ENCODE measurements around the gene FXN. TPM values are rescaled to one million over a fixed set of nuclear protein-coding genes. Genes with fewer than 3 reads are reported as not detected.
"Not testable (repeated sequence)": the region's sequence is repeated elsewhere in the genome, so short reads cannot be mapped to it uniquely, and the experiment has no call there.

FXN gene
- total RNA-seq, 2 donors from 2014 or later = 9.6 to 17.8 TPM

DNA sequence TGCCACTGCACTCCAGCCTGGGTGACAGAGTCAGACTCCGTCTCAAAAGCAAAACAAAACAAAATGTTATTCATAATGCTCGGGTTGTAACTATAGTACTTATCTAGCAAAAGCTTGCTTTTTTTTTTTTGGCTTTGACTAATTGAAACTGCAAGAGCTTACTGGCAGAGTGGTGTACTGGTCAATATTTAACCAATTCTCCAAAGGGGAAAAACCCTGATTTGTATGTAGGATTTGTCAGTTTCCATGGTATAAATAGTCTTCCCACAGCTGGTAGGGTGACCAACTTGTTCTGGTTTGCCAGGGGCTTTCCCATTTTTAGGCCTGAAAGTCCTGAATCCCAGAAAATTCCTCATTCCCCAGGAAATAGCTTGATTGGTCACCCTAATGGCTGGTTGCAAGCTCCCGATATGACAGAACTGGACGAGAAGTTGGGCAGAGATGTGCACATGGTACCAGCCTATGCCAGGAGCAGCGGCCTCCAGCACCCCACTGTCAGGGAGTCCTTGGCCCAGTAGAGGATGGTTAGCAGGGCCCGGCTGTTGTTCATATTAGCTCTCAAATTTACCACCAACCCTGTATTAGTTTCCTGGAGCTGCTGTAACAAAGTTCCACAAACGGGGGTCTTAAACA, 58.0 kb downstream of the FXN start:
- Histone ChIP-seq H3K9me3 (no peaks in the 10 kb centered on the region), H3K4me3 (no peak overlapping the region), H3K36me3 (no peaks in the 10 kb centered on the region), H3K4me1 (replicated peaks) (no peaks in the 10 kb centered on the region), H3K27me3 (replicated peaks; ENCODE audit: insufficient read depth) (no peaks in the 10 kb centered on the region), H3K27ac (no peak overlapping the region)
- 88% methylated on average over 7 of the region's 7 CpGs for WGBS
- DNase-seq (ENCODE audit: low spot score) = no peak
- TF ChIP-seq, protein P1, sequence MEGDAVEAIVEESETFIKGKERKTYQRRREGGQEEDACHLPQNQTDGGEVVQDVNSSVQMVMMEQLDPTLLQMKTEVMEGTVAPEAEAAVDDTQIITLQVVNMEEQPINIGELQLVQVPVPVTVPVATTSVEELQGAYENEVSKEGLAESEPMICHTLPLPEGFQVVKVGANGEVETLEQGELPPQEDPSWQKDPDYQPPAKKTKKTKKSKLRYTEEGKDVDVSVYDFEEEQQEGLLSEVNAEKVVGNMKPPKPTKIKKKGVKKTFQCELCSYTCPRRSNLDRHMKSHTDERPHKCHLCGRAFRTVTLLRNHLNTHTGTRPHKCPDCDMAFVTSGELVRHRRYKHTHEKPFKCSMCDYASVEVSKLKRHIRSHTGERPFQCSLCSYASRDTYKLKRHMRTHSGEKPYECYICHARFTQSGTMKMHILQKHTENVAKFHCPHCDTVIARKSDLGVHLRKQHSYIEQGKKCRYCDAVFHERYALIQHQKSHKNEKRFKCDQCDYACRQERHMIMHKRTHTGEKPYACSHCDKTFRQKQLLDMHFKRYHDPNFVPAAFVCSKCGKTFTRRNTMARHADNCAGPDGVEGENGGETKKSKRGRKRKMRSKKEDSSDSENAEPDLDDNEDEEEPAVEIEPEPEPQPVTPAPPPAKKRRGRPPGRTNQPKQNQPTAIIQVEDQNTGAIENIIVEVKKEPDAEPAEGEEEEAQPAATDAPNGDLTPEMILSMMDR (IDR thresholded peaks at IDR 0.05) = no peak
- no peak for TF ChIP-seq POLR2A (IDR thresholded peaks at IDR 0.05)
- no peak for TF ChIP-seq POLR2AphosphoS5 (IDR thresholded peaks at IDR 0.05)
- intact Hi-C loops (cut with DNase I) = no loop called here

DNA sequence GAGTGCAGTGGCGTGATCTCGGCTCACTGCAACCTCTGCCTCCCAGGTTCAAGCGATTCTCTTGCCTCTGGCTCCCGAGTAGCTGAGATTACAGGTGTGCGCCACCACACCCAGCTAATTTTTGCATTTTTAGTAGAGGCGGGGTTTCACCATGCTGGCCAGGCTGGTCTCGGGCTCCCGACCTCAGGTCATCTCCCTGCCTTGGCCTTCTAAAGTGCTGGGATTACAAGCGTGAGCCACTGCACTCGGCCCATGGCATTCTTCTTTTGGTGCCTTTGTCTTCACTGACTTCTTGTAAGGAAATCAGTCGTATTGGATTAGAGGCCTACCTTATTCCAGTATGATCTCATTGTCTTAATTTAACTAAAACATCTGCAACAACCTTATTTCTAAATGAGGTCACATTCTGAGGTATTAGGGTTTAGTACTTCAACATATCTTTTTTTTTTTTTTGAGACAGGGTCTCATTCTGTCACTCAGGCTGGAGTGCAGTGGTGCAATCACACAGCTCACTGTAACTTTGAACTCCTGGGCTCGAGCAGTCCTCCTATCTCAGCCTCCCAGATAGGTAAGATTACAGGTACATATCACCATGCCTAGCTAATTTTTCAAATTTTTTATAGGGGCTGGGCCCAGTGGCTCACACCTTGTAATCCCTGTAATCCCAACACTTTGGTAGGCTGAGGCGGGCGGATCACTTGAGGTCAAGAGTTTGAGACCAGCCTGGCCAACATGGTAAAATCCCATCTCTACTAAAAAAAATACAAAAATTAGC, 59.0 kb downstream of the FXN start:
- H3K36me3 ChIP-seq; intact Hi-C loops (cut with DNase I); DNase-seq (ENCODE audit: low spot score); H3K27ac ChIP-seq; H3K4me1 ChIP-seq (replicated peaks); H3K27me3 ChIP-seq (replicated peaks; ENCODE audit: insufficient read depth); H3K4me3 ChIP-seq; H3K9me3 ChIP-seq: not testable (repeated sequence)
- 96% methylated on average over 14 of the region's 14 CpGs for WGBS

DNA sequence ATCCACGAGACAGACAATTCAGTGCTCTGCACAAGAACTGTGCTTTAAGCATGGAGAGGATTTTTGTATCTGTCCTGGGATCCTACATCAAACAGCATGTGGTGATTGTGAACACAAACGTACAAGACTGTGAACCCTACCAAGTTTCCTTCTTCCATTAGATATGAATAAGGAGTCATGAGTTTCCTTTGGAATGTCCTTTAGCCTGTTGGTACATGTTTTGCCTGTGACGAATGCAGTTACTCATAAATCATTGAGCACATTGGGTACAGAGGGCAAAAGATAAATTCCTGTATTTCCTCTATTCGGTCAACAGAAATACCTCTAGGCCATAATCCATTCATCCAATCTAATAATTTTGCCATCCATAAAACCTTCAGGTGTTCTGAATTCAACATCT, 61.5 kb downstream of the FXN start:
- no peaks in the 10 kb centered on the region for H3K4me1 ChIP-seq (replicated peaks)
- no peak overlapping the region for H3K4me3 ChIP-seq
- peak; percentile 45 for DNase-seq (ENCODE audit: low spot score)
- 38% methylated on average over 4 of the region's 4 CpGs for WGBS
- H3K27ac ChIP-seq = peak overlapping the region; percentile 42 to 46
- intact Hi-C loops (cut with DNase I) = no loop called here
- H3K27me3 ChIP-seq (replicated peaks; ENCODE audit: insufficient read depth) = no peaks in the 10 kb centered on the region
- H3K9me3 ChIP-seq = no peaks in the 10 kb centered on the region
- H3K36me3 ChIP-seq = no peaks in the 10 kb centered on the region
- TF ChIP-seq POLR2AphosphoS5 (IDR thresholded peaks at IDR 0.05) (peak; percentile 84), POLR2A (IDR thresholded peaks at IDR 0.05) (no peak)
- TF ChIP-seq, protein P1 (IDR thresholded peaks at IDR 0.05) = no peak

DNA sequence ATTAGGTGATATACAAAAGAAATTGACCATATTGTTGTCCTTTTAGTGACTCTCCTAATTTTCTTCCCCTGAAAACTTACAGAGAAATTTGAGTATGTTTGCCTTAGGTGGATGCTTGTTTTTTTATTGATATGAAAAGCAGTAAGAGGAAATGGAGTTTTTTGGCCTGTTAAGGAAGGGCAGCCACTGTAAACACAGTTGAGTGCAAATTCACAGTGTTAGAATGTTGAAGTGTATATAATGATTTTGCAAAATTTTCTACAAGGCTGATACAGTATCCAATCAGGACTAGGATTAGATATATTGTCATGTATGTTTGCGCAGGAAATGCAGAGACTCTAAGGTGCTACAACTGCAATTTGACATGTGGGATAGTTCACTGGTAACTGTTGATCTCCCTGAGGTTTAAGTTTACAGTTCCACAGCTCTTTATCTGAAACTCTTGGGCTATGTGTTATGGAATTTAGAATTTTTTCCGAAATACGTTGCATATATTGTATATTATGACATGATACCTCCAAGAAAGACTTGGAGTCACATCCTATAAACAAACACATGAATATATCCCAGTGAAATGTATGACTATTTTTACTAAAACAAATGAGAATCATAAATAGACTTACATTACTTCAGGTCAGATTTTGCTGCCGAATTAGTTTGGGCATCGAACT, 62.5 kb downstream of the FXN start:
- no peak for DNase-seq (ENCODE audit: low spot score)
- Histone ChIP-seq H3K4me3 (no peak overlapping the region), H3K4me1 (replicated peaks) (no peaks in the 10 kb centered on the region), H3K27me3 (replicated peaks; ENCODE audit: insufficient read depth) (no peaks in the 10 kb centered on the region), H3K27ac (peak overlapping the region; percentile 42 to 46), H3K36me3 (no peaks in the 10 kb centered on the region), H3K9me3 (no peaks in the 10 kb centered on the region)
- no peak for TF ChIP-seq POLR2A (IDR thresholded peaks at IDR 0.05)
- TF ChIP-seq POLR2AphosphoS5 (IDR thresholded peaks at IDR 0.05) = no peak
- TF ChIP-seq, protein P1 (IDR thresholded peaks at IDR 0.05) = no peak
- intact Hi-C loops (cut with DNase I) = no loop called here
- WGBS = 97% methylated on average over 5 of the region's 5 CpGs

DNA sequence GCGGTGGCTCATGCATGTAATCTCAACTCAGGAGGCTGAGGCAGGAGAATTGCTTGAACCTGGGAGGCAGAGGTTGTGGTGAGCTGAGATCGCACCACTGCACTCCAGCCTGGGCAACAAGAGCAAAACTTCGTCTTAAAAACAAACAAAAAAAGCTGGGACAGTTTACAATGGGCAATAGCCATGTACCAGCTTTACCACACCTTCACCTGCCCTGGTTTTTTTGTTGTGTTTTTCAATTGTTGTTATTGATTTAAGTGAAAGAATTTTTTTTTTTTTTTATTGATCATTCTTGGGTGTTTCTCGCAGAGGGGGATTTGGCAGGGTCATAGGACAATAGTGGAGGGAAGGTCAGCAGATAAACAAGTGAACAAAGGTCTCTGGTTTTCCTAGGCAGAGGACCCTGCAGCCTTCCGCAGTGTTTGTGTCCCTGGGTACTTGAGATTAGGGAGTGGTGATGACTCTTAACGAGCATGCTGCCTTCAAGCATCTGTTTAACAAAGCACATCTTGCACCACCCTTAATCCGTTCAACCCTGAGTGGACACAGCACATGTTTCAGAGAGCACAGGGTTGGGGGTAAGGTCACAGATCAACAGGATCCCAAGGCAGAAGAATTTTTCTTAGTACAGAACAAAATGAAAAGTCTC, 67.9 kb downstream of the FXN start:
- H3K9me3 ChIP-seq; H3K4me3 ChIP-seq; H3K27ac ChIP-seq; intact Hi-C loops (cut with DNase I); H3K27me3 ChIP-seq (replicated peaks; ENCODE audit: insufficient read depth); H3K4me1 ChIP-seq (replicated peaks); H3K36me3 ChIP-seq; DNase-seq (ENCODE audit: low spot score): not testable (repeated sequence)
- 83% methylated on average over 4 of the region's 7 CpGs for WGBS
